ENCODE data around the gene COQ10A. TPM values are rescaled to one million over a fixed set of nuclear protein-coding genes. Genes with fewer than 3 reads are reported as not detected.

COQ10A gene
- total and polyA plus RNA-seq, 2 donors from 2014 or later: 14.5 to 30.0 TPM

- Histone ChIP-seq H3K9me3 (ENCODE audit: control insufficient read depth in 2 of 3, insufficient read depth in 1 of 3, low read length in 3 of 3) (no peaks in the 10 kb centered on the region), H3K4me3 (ENCODE audit: low read length in 3 of 3) (no peak overlapping the region), H3K36me3 (ENCODE audit: control insufficient read depth in 2 of 3, insufficient read depth in 3 of 3, low read length in 3 of 3) (peaks cover 0 to 18% (median 0%) of the 10 kb centered on the region in 3 donors), H3K27ac (ENCODE audit: low read depth in 2 of 2, low read length in 2 of 2) (no peak overlapping the region), H3K27me3 (ENCODE audit: control insufficient read depth, insufficient read depth, low read length) (no peaks in the 10 kb centered on the region), H3K4me1 (ENCODE audit: control insufficient read depth in 2 of 3, insufficient read depth in 2 of 3, low read depth in 1 of 3, low read length in 3 of 3) (peaks cover 0 to 20% (median 8%) of the 10 kb centered on the region in 3 donors), H3K9ac (ENCODE audit: low read length in 3 of 3) (no peak overlapping the region)
- intact Hi-C loops (cut with DNase I): no loop called here
- DNase-seq (no peak), FAIRE-seq (no peak)
- no peak for TF ChIP-seq CTCF (IDR thresholded peaks at IDR 0.05; ENCODE audit: borderline replicate concordance, extremely low read depth, insufficient read depth)
Observed at GRCh38 chr12:56304276-56304675, 37.5 kb downstream of the COQ10A start.

GRCh38 chr12:56304872-56305590 lies 38.3 kb downstream of the COQ10A start:
- H3K27me3 ChIP-seq (ENCODE audit: control insufficient read depth, insufficient read depth, low read length): no peaks in the 10 kb centered on the region
- intact Hi-C loops (cut with DNase I): no loop called here
- no peak overlapping the region for H3K9ac ChIP-seq (ENCODE audit: low read length in 3 of 3)
- no peak overlapping the region for H3K4me3 ChIP-seq (ENCODE audit: low read length in 3 of 3)
- H3K9me3 ChIP-seq (ENCODE audit: control insufficient read depth in 2 of 3, insufficient read depth in 1 of 3, low read length in 3 of 3): no peaks in the 10 kb centered on the region
- FAIRE-seq: no peak
- peaks cover 0 to 16% (median 7%) of the 10 kb centered on the region in 3 donors for H3K4me1 ChIP-seq (ENCODE audit: control insufficient read depth in 2 of 3, insufficient read depth in 2 of 3, low read depth in 1 of 3, low read length in 3 of 3)
- no peak for TF ChIP-seq CTCF (IDR thresholded peaks at IDR 0.05; ENCODE audit: borderline replicate concordance, extremely low read depth, insufficient read depth)
- no peak overlapping the region for H3K27ac ChIP-seq (ENCODE audit: low read depth in 2 of 2, low read length in 2 of 2)
- peaks cover 0 to 18% (median 4%) of the 10 kb centered on the region in 3 donors for H3K36me3 ChIP-seq (ENCODE audit: control insufficient read depth in 2 of 3, insufficient read depth in 3 of 3, low read length in 3 of 3)
- no peak for DNase-seq

GRCh38 chr12:56307221-56307965 lies 40.7 kb downstream of the COQ10A start:
- Histone ChIP-seq H3K4me3 (ENCODE audit: low read length in 3 of 3) (no peak overlapping the region), H3K27me3 (ENCODE audit: control insufficient read depth, insufficient read depth, low read length) (no peaks in the 10 kb centered on the region), H3K36me3 (ENCODE audit: control insufficient read depth in 2 of 3, insufficient read depth in 3 of 3, low read length in 3 of 3) (peaks cover 5 to 18% (median 10%) of the 10 kb centered on the region in 3 donors), H3K27ac (ENCODE audit: low read depth in 2 of 2, low read length in 2 of 2) (no peak overlapping the region), H3K9me3 (ENCODE audit: control insufficient read depth in 2 of 3, insufficient read depth in 1 of 3, low read length in 3 of 3) (no peaks in the 10 kb centered on the region), H3K9ac (ENCODE audit: low read length in 3 of 3) (no peak overlapping the region), H3K4me1 (ENCODE audit: control insufficient read depth in 2 of 3, insufficient read depth in 2 of 3, low read depth in 1 of 3, low read length in 3 of 3) (no peaks in the 10 kb centered on the region)
- FAIRE-seq: no peak
- DNase-seq: no peak
- no peak for TF ChIP-seq CTCF (IDR thresholded peaks at IDR 0.05; ENCODE audit: borderline replicate concordance, extremely low read depth, insufficient read depth)
- intact Hi-C loops (cut with DNase I): no loop called here

Measured in kidney (tissue), 14 donors.